ENCODE results near the gene NAV2. TPM values are rescaled to one million over a fixed set of nuclear protein-coding genes. Genes with fewer than 3 reads are reported as not detected.

NAV2 gene
- total and polyA plus RNA-seq, 3 donors from 2014 or later: 3.4 to 6.0 (median 3.9) TPM

DNA sequence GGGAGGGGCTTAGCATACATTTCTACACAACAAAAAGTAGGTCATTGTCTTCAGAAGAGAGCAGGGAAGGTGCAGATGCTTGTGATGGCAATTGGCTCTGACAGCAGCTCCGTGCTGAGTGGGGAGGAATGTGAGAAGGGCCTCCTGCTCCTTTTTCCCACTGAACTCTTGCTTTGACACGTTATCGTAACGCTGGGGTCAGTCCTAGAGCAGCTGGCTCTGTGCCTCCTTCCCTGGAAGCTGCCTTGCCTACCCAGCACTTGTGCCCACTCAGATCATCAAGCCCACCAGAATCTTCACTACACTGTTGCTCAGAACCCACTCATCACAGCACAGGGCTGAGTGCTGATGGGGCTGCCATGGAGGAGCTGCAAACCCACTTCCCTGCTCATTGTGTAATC is 14.9 kb upstream of the NAV2 start:
- WGBS, 2 donors: 58 to 80% methylated on average over 4 of the region's 4 CpGs
- H3K9me3 ChIP-seq: no peaks in the 10 kb centered on the region
- intact Hi-C loops (cut with DNase I; ENCODE audit: low total_unique reads): no loop called here
- TF ChIP-seq, protein P1, sequence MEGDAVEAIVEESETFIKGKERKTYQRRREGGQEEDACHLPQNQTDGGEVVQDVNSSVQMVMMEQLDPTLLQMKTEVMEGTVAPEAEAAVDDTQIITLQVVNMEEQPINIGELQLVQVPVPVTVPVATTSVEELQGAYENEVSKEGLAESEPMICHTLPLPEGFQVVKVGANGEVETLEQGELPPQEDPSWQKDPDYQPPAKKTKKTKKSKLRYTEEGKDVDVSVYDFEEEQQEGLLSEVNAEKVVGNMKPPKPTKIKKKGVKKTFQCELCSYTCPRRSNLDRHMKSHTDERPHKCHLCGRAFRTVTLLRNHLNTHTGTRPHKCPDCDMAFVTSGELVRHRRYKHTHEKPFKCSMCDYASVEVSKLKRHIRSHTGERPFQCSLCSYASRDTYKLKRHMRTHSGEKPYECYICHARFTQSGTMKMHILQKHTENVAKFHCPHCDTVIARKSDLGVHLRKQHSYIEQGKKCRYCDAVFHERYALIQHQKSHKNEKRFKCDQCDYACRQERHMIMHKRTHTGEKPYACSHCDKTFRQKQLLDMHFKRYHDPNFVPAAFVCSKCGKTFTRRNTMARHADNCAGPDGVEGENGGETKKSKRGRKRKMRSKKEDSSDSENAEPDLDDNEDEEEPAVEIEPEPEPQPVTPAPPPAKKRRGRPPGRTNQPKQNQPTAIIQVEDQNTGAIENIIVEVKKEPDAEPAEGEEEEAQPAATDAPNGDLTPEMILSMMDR (IDR thresholded peaks at IDR 0.05): no peak
- TF ChIP-seq POLR2A (IDR thresholded peaks at IDR 0.05): no peak
- no peak overlapping the region for H3K4me3 ChIP-seq
- DNase-seq: peak; percentile 22
- H3K27ac ChIP-seq: no peak overlapping the region
- no peaks in the 10 kb centered on the region for H3K27me3 ChIP-seq
- H3K36me3 ChIP-seq (ENCODE audit: low read depth, missing control alignments): no peaks in the 10 kb centered on the region
- H3K4me1 ChIP-seq: peaks cover 17% of the 10 kb centered on the region

DNA sequence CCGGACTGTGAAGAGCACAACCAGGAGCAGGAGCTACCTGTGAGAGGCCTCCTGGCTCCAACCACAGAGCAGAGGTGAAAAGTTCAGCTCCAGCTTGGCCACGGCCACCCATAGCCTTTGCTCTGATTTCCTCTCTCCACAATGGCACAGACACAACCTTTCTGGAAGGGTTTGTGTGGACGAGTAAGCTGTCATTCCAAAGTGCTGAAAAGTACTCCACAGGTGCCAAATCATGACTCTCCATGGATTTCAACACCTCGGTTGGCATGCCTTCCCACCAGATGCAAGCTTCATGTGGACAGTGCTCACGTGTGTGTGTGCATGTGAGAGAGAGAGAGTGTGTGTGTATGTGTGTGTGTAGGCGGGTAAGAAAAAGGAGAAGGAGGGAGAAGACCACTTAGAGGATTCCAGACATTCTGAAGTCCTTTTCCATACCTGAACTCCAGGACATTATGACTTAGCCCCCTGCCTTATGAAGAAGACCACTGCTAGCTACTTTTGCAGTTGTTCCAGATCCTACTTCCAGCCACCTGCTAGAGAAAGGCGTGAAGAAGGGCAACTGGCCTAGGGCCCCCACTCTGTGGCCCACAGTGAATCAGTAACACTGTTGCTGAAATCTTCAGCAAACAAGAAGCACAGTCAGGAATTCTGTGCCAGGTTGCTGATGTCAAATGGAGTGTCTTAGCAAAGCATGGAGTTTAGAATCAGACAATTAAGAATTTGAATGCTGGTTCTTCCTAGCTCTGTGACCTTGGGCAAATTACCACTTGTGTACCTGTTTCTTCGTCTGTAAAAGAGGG is 13.9 kb upstream of the NAV2 start:
- Histone ChIP-seq H3K4me3 (no peak overlapping the region), H3K27me3 (no peaks in the 10 kb centered on the region), H3K36me3 (ENCODE audit: low read depth, missing control alignments) (no peaks in the 10 kb centered on the region), H3K4me1 (peaks cover 17% of the 10 kb centered on the region), H3K27ac (no peak overlapping the region), H3K9me3 (no peaks in the 10 kb centered on the region)
- WGBS, 2 donors: 73 to 84% methylated on average over 8 of the region's 8 CpGs
- TF ChIP-seq, protein P1 (IDR thresholded peaks at IDR 0.05): no peak
- TF ChIP-seq POLR2A (IDR thresholded peaks at IDR 0.05): no peak
- DNase-seq: peak; percentile 71
- intact Hi-C loops (cut with DNase I; ENCODE audit: low total_unique reads): no loop called here

GRCh38 chr11:19701421-19701820 is 11.2 kb upstream of the NAV2 start:
- no peak for DNase-seq
- Histone ChIP-seq H3K27ac (no peak overlapping the region), H3K4me1 (peaks cover 17% of the 10 kb centered on the region), H3K4me3 (no peak overlapping the region), H3K9me3 (no peaks in the 10 kb centered on the region), H3K27me3 (no peaks in the 10 kb centered on the region), H3K36me3 (ENCODE audit: low read depth, missing control alignments) (no peaks in the 10 kb centered on the region)
- WGBS, 2 donors: 52 to 56% methylated on average over 2 of the region's 2 CpGs
- TF ChIP-seq POLR2A (IDR thresholded peaks at IDR 0.05): no peak
- TF ChIP-seq, protein P1 (IDR thresholded peaks at IDR 0.05): no peak
- intact Hi-C loops (cut with DNase I; ENCODE audit: low total_unique reads): no loop called here

DNA sequence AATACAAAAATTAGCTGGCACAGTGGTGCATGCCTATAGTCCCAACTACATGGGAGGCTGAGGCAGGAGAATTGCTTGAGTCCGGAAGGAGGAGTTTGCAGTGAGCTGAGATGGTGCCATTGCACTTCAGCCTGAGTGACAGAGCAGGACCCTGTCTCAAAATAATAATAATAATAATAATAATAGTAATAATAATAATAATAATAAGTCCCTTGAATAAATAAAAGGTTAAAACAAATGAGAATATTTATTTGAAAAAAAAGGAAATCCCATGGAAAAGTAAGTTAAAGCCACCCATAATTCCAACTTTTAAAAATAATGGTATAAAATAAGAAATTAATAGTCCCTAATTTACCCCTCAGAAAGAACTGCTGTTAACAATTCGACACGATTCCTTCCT is 10.0 kb upstream of the NAV2 start:
- no peak for DNase-seq
- no peak overlapping the region for H3K4me3 ChIP-seq
- TF ChIP-seq POLR2A (IDR thresholded peaks at IDR 0.05): no peak
- TF ChIP-seq, protein P1 (IDR thresholded peaks at IDR 0.05): no peak
- no peaks in the 10 kb centered on the region for H3K27me3 ChIP-seq
- peaks cover 13% of the 10 kb centered on the region for H3K4me1 ChIP-seq
- no peak overlapping the region for H3K27ac ChIP-seq
- intact Hi-C loops (cut with DNase I; ENCODE audit: low total_unique reads): no loop called here
- H3K36me3 ChIP-seq (ENCODE audit: low read depth, missing control alignments): no peaks in the 10 kb centered on the region
- no peaks in the 10 kb centered on the region for H3K9me3 ChIP-seq
- 92 to 99% methylated on average over 3 of the region's 3 CpGs for WGBS, 2 donors

DNA sequence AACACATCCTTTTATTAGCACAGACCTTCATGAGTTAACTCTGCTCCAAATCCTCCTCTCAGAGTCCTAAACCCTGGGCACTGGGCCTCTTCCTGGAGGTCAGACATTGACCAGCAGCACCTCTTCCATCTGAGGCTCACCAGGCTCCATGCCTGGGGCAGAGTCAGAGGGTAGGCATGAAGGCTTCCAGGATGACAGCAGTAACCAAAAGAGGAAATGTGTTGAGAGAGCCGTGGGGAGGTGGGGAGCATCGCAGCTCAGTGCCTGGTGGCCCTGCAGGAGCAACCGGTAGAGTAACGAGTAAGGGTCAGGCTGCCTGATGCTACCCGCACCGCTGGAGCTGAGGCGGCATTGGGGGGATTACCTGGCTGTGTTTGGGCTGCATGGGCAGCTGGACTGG is 9.4 kb upstream of the NAV2 start:
- no peak for TF ChIP-seq POLR2A (IDR thresholded peaks at IDR 0.05)
- TF ChIP-seq, protein P1 (IDR thresholded peaks at IDR 0.05): no peak
- Histone ChIP-seq H3K9me3 (no peaks in the 10 kb centered on the region), H3K36me3 (ENCODE audit: low read depth, missing control alignments) (no peaks in the 10 kb centered on the region), H3K27ac (no peak overlapping the region), H3K27me3 (no peaks in the 10 kb centered on the region), H3K4me1 (peaks cover 8% of the 10 kb centered on the region), H3K4me3 (no peak overlapping the region)
- 85 to 91% methylated on average over 7 of the region's 7 CpGs for WGBS, 2 donors
- DNase-seq: no peak
- intact Hi-C loops (cut with DNase I; ENCODE audit: low total_unique reads): no loop called here

Measured in testis (tissue), 3 donors.